GM12874 (cell line): ENCODE data around the gene CRYBA2.
A peak's percentile ranks its signal among the peaks of the same experiment; 100 is the strongest.

Experiments used
- TF ChIP-seq, protein P1 (sequence below): IDR thresholded peaks from 2 replicates; pipeline ENCODE4 v1.5.1; 2011; ENCODE audit warnings: low read depth, mild to moderate bottlenecking, control low read depth, low read length, moderate library complexity; ENCODE audit not compliant: insufficient read depth

The CRYBA2 gene

DNA sequence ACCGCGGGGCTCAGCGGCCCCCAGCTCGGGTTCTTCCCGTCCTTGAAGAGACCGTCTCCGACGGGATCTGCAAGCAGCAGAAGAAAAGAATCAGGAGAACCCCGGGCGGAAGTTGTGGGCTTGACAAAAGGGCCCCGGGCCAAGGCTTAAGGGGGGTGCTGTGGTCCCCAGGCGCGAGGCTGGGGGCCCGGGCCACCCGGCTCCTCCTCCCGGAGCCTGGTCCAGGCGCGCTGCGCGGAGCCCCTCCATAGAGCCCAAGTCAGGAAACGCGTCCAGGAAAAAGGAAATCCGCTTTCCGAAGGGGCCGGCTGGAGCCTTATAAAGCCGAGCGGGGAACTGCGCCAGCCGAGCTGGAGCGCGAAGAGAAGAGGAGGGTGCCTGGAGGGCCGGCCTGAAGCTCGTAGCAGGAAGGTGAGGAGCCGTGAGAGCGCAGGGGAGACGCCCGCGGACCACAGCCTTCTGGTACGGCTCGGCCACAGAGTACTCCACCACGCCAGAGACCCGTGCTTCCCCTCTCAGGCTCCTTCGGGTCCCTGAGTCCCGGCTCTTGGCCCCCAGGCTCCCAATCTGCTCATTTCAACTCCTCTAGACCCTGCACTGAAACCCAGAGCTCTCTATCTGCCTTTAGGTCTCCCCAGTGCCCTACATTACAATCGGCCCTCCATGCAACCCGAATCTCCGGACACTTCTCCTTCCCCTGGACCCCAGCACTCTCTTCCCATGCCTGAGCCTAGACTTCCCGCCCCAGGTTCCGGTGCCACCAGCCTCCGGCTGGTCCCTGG, 8.8 kb downstream of the CRYBA2 start:
- TF ChIP-seq, protein P1, sequence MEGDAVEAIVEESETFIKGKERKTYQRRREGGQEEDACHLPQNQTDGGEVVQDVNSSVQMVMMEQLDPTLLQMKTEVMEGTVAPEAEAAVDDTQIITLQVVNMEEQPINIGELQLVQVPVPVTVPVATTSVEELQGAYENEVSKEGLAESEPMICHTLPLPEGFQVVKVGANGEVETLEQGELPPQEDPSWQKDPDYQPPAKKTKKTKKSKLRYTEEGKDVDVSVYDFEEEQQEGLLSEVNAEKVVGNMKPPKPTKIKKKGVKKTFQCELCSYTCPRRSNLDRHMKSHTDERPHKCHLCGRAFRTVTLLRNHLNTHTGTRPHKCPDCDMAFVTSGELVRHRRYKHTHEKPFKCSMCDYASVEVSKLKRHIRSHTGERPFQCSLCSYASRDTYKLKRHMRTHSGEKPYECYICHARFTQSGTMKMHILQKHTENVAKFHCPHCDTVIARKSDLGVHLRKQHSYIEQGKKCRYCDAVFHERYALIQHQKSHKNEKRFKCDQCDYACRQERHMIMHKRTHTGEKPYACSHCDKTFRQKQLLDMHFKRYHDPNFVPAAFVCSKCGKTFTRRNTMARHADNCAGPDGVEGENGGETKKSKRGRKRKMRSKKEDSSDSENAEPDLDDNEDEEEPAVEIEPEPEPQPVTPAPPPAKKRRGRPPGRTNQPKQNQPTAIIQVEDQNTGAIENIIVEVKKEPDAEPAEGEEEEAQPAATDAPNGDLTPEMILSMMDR: no peak

DNA sequence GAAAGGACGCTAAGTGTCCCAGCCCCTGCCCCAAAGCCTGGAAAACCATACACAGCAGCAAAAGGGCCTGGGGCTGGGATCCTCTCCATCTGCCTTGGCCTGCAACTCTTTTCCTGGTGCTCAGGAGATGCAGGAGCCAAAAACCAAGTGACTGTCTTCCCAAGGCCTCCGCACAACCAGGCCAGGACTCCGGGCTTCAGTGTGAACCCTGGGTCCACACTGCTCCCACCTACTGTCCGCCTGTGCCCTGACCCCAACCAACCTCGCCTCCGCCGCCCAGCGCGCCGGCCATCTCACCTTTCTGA, 9.3 kb downstream of the CRYBA2 start:
- TF ChIP-seq, protein P1: no peak

DNA sequence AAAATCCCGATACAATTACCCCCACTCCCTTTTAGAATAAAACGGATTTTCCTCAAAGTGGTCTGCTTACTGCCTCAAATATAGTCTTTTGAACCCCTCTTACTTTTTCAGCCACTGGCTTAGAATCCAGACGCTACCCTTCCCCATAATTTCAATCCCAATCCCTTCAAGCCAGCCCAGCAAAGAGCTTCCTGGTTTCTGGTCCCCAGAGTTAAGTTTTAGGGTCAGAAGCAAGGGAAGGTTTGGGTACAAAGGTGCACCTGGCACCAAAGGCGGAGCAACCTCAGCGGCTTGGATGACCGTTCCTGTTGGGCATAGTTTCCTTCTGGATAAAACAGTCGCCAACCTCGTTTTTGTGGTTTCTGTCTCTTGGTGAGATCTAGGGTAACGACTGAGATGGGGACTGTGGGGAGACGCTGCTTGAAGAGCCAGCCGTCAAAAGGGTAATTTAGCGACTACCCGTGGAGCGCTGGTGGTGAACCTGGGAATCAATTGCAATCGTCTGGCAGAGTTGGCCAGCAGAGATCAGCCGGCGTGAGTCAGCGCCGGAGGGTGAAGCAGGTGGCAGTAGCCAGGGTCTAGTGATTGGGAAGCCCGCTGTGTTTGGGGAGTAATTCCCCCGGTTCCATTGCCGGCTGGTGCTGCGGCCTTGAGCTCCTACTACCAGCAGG, 9.8 kb downstream of the CRYBA2 start:
- TF ChIP-seq, protein P1: no peak

DNA sequence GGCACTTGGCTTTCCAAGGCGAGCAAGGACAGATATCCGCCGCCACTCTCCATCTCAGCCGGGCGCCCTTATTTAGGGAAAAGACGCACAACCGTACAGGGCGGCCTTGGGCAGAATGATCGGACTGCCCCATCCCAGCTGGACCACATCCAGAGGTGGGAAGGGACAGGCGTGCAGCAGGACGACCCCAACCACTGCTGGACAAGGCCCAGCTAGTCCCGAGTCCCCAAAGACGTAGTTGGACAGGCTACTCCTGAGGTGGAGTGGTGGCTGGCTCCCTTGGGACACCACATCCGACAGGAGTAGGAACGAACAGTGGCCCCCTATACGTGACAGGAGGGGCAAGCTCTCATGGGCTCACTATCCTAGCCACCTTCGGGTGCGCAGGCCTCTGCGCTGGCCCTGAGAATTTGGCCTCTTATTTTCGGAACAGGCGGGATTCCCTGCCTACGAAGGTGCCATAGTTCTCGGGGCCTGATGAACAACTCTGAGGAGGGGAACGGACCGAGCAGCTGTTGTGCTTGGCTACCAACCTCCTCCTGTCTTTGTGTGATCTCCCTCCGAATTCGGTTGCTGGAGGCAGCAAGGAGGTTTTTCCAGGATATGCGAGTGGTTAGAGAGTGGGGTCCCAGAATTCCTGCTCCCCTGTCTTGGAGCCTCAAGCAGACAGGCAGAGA, 10.5 kb downstream of the CRYBA2 start:
- TF ChIP-seq, protein P1: no peak

DNA sequence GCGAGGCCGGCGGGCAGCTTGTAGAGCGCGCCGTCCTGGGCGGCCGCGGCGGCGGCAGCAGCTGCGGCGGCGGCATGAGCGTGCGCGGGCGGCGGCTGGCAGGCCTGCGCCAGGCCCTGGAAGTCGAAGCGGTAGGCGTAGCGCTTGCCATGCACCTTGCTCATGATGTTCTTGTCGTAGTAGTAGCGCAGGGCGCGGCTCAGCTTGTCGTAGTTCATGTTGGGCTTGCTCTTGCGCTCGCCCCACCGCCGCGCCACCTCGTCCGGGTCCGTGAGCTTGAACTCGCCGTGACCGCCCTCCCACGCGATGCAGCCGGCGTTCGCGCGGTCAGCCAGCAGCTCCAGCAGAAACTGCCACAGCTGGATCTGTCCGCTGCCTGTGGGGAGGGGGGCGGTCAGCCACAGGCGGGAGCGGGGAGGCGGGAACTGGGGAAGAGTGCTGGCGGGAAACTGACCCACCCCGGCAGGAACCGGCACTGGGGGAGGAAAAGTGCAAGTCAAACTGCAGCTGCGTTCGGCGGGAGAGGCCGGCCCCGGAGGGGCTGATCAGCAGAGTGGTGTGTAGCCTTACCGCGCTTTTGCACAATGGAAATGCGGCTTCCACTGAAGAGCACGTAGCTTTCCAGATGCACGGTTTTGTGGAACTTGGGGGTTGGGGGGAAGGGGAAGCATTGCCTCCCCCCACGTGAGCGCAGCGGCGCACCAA, 11.2 kb downstream of the CRYBA2 start:
- TF ChIP-seq, protein P1: no peak

DNA sequence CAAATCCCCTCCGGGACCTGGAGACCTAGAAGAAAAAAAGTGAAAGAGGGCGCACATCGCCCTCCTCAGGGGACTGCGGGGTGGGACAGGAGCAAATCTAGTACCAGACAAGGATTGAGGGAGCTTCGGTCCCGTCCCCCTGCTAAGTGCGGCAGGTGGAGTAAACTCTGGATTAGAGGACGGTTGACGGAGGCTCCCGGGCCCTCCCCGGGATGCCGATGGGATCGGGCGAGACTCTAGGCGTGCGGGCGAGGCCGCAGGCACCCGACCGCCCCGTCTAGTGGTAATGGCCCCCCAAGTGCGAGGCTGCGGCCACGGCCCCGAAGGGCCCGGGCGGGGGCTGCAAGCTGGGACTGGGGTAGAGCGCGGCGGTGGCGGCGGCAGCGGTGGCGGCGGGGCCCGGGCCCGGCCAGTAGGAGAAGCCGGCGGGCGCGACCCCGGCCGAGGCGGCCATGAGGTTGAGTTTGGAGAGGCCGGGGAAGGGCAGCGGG, 11.8 kb downstream of the CRYBA2 start:
- TF ChIP-seq, protein P1: peak; percentile 5; the same call in 1 of the 2 replicates
